Esophagus (tissue), 2 donors: ENCODE data around the gene LY86. TPM values are rescaled to one million over a fixed set of nuclear protein-coding genes. Genes with fewer than 3 reads are reported as not detected.
A peak's percentile ranks its signal among the peaks of the same experiment; 100 is the strongest.

ENCODE experiments used
- H3K27ac ChIP-seq, 2 donors: one replicate each; pipeline ENCODE4 v1.5.1; 2013; ENCODE audit warnings: low read depth in 2 of 2, mild to moderate bottlenecking in 2 of 2, inconsistent platforms in 1 of 2, low read length in 1 of 2, moderate library complexity in 1 of 2
- H3K27me3 ChIP-seq, 2 donors: one replicate each; pipeline ENCODE4 v1.6.1; 2013; ENCODE audit warnings: low read length in 2 of 2, control low read depth in 1 of 2, mild to moderate bottlenecking in 1 of 2; ENCODE audit not compliant: insufficient read depth in 2 of 2, control insufficient read depth in 1 of 2
- H3K36me3 ChIP-seq, 2 donors: one replicate each; pipeline ENCODE4 v1.6.1; 2013; ENCODE audit warnings: low read length in 1 of 2; ENCODE audit not compliant: control insufficient read depth in 2 of 2, insufficient read depth in 2 of 2
- H3K4me1 ChIP-seq, 2 donors: one replicate each; pipeline ENCODE4 v1.6.1; 2013; ENCODE audit warnings: low read length in 1 of 2; ENCODE audit not compliant: control insufficient read depth in 2 of 2, insufficient read depth in 2 of 2
- H3K4me3 ChIP-seq, 2 donors: one replicate each; pipeline ENCODE4 v1.5.1; 2013; ENCODE audit warnings: low read length in 2 of 2, mild to moderate bottlenecking in 2 of 2, low read depth in 1 of 2, moderate library complexity in 1 of 2
- H3K9me3 ChIP-seq, 2 donors: one replicate each; pipeline ENCODE4 v1.6.1; 2013; ENCODE audit warnings: mild to moderate bottlenecking in 2 of 2, low read depth in 1 of 2, low read length in 1 of 2, moderate library complexity in 1 of 2; ENCODE audit not compliant: control insufficient read depth in 2 of 2, insufficient read depth in 1 of 2
- WGBS, 2 donors: extraction: QIAGEN DNeasy Blood & Tissue Kit; methylation state at CpG; one replicate each; pipeline ENCODE4 v1.1.7; 2013; 5-methylcytosine and 5-hydroxymethylcytosine counted together
- polyA plus RNA-seq, 2 donors: library from polyadenylated mRNA; stranded (reverse); fragments of 200-250 nt; gene quantifications; one replicate each; pipeline ENCODE4 v1.2.3, GENCODE V29; 2013
- donor health status: healthy with polysubstance abuse.
- donor health status: Bipolar disorder and iron deficiency.

LY86 gene
- polyA plus RNA-seq, 2 donors: 0.51 to 0.55 TPM

- no peak overlapping the region for H3K4me3 ChIP-seq
- H3K27me3 ChIP-seq: peaks cover 0 to 3% of the 10 kb centered on the region in 2 donors
- H3K4me1 ChIP-seq: no peaks in the 10 kb centered on the region
- H3K36me3 ChIP-seq: no peaks in the 10 kb centered on the region
- H3K9me3 ChIP-seq: no peaks in the 10 kb centered on the region
- no peak overlapping the region for H3K27ac ChIP-seq
- WGBS, 2 donors: 88 to 94% methylated on average over 2 of the region's 2 CpGs
Measured at GRCh38 chr6:6583836-6584235, 4.7 kb upstream of the LY86 start.

- H3K27me3 ChIP-seq: peaks cover 0 to 3% of the 10 kb centered on the region in 2 donors
- WGBS, 2 donors: 77 to 85% methylated on average over 7 of the region's 7 CpGs
Measured at GRCh38 chr6:6584310-6585002, 4.1 kb upstream of the LY86 start.

GRCh38 chr6:6585003-6585311 is 3.6 kb upstream of the LY86 start:
- H3K27ac ChIP-seq: no peak overlapping the region
- WGBS, 2 donors: 77 to 82% methylated on average over 1 of the region's 1 CpG
- H3K4me3 ChIP-seq: no peak overlapping the region
- H3K36me3 ChIP-seq: no peaks in the 10 kb centered on the region
- peaks cover 0 to 3% of the 10 kb centered on the region in 2 donors for H3K27me3 ChIP-seq
- no peaks in the 10 kb centered on the region for H3K9me3 ChIP-seq
- H3K4me1 ChIP-seq: no peaks in the 10 kb centered on the region

More at GRCh38 chr6:6584310-6585002, 4.1 kb upstream of the LY86 start:
- H3K9me3 ChIP-seq: no peaks in the 10 kb centered on the region
- H3K4me3 ChIP-seq: no peak overlapping the region
- no peak overlapping the region for H3K27ac ChIP-seq
- no peaks in the 10 kb centered on the region for H3K4me1 ChIP-seq
- no peaks in the 10 kb centered on the region for H3K36me3 ChIP-seq

- Histone ChIP-seq H3K4me1 (peaks cover 0 to 2% of the 10 kb centered on the region in 2 donors), H3K36me3 (no peaks in the 10 kb centered on the region), H3K9me3 (no peaks in the 10 kb centered on the region), H3K27ac (no peak overlapping the region), H3K4me3 (no peak overlapping the region), H3K27me3 (peaks cover 0 to 3% of the 10 kb centered on the region in 2 donors)
- WGBS, 2 donors: 54 to 73% methylated on average over 2 of the region's 2 CpGs
Measured at GRCh38 chr6:6586167-6586566, 2.4 kb upstream of the LY86 start.

GRCh38 chr6:6586671-6587526 is 1.6 kb upstream of the LY86 start:
- Histone ChIP-seq H3K9me3 (no peaks in the 10 kb centered on the region), H3K4me3 (no peak overlapping the region), H3K4me1 (peaks cover 0 to 3% of the 10 kb centered on the region in 2 donors), H3K27me3 (peaks cover 0 to 3% of the 10 kb centered on the region in 2 donors), H3K36me3 (no peaks in the 10 kb centered on the region), H3K27ac (no peak overlapping the region)
- WGBS, 2 donors: 89 to 91% methylated on average over 10 of the region's 10 CpGs

GRCh38 chr6:6587696-6588063 is 840 bp upstream of the LY86 start:
- no peaks in the 10 kb centered on the region for H3K36me3 ChIP-seq
- no peak overlapping the region for H3K27ac ChIP-seq
- peaks cover 0 to 3% of the 10 kb centered on the region in 2 donors for H3K4me1 ChIP-seq
- peaks cover 0 to 3% of the 10 kb centered on the region in 2 donors for H3K27me3 ChIP-seq
- H3K9me3 ChIP-seq: no peaks in the 10 kb centered on the region
- no peak overlapping the region for H3K4me3 ChIP-seq
- 91 to 92% methylated on average over 1 of the region's 1 CpG for WGBS, 2 donors

GRCh38 chr6:6588924-6589709 is 597 bp downstream of the LY86 start:
- Histone ChIP-seq H3K27ac (no peak overlapping the region), H3K4me3 (no peak overlapping the region), H3K9me3 (no peaks in the 10 kb centered on the region), H3K27me3 (peaks cover 0 to 3% of the 10 kb centered on the region in 2 donors), H3K36me3 (no peaks in the 10 kb centered on the region), H3K4me1 (peaks cover 0 to 3% of the 10 kb centered on the region in 2 donors)
- WGBS, 2 donors: 74 to 79% methylated on average over 8 of the region's 8 CpGs

GRCh38 chr6:6590530-6590929 is 2.0 kb downstream of the LY86 start:
- H3K9me3 ChIP-seq: no peaks in the 10 kb centered on the region
- H3K4me3 ChIP-seq: no peak overlapping the region
- H3K27ac ChIP-seq: no peak overlapping the region
- H3K27me3 ChIP-seq: peaks cover 0 to 3% of the 10 kb centered on the region in 2 donors
- peaks cover 0 to 3% of the 10 kb centered on the region in 2 donors for H3K4me1 ChIP-seq
- no peaks in the 10 kb centered on the region for H3K36me3 ChIP-seq
- 69 to 72% methylated on average over 2 of the region's 2 CpGs for WGBS, 2 donors

GRCh38 chr6:6591778-6592465 is 3.4 kb downstream of the LY86 start:
- Histone ChIP-seq H3K27me3 (peaks cover 0 to 3% of the 10 kb centered on the region in 2 donors), H3K36me3 (no peaks in the 10 kb centered on the region), H3K27ac (peak overlapping the region in 1 of 2 donors; percentile 44), H3K9me3 (no peaks in the 10 kb centered on the region), H3K4me3 (no peak overlapping the region), H3K4me1 (peaks cover 0 to 3% of the 10 kb centered on the region in 2 donors)
- WGBS, 2 donors: 68 to 69% methylated on average over 9 of the region's 9 CpGs
